WTC11 (cell line): ENCODE measurements around the gene SPI1.

Experiments
- AFF4 ChIP-seq: sonication (generic); formaldehyde crosslinking; IDR thresholded peaks from 2 replicates; pipeline ENCODE4 v1.8.1; 2023; ENCODE audit warnings: mild to moderate bottlenecking, missing genetic modification reagents, borderline replicate concordance
- E2F4 ChIP-seq: sonication (generic); formaldehyde crosslinking; IDR thresholded peaks from 2 replicates; pipeline ENCODE4 v1.8.1; 2022; ENCODE audit warnings: low read depth, mild to moderate bottlenecking, moderate library complexity, missing genetic modification reagents, borderline replicate concordance
- NR1H2 ChIP-seq: sonication (generic); formaldehyde crosslinking; IDR thresholded peaks from 2 replicates; pipeline ENCODE4 v1.9.0; 2021; ENCODE audit warnings: mild to moderate bottlenecking, moderate library complexity, missing genetic modification reagents
- SP1 ChIP-seq: sonication (generic); formaldehyde crosslinking; conservative IDR thresholded peaks from 2 replicates; pipeline ENCODE4 v1.8.1; 2022; ENCODE audit warnings: missing genetic modification reagents

GRCh38 chr11:47335733-47336132, 42.6 kb downstream of the SPI1 start:
- no peak for TF ChIP-seq AFF4 (CRISPR knock-in tag)
- no peak for TF ChIP-seq NR1H2
- no peak for TF ChIP-seq SP1 (CRISPR knock-in tag)
- TF ChIP-seq E2F4 (CRISPR knock-in tag): no peak
